ENCODE results near the gene GMPR. TPM values are rescaled to one million over a fixed set of nuclear protein-coding genes. Genes with fewer than 3 reads are reported as not detected.

Gene GMPR
- total RNA-seq, 1 experiment from 2014 or later = 8.9 TPM

- DNase-seq (ENCODE audit: low spot score) = no peak
These were observed 33.0 kb downstream of the GMPR start for GRCh38 chr6:16271428-16271827.

- no peak for DNase-seq (ENCODE audit: low spot score)
These were observed 33.8 kb downstream of the GMPR start for GRCh38 chr6:16272201-16272600.

GRCh38 chr6:16273256-16273655 is 34.9 kb downstream of the GMPR start:
- DNase-seq (ENCODE audit: low spot score) = no peak

GRCh38 chr6:16274483-16274882 is 36.1 kb downstream of the GMPR start:
- DNase-seq (ENCODE audit: low spot score) = no peak

- no peak for DNase-seq (ENCODE audit: low spot score)
These were observed 36.6 kb downstream of the GMPR start for GRCh38 chr6:16274885-16275589.

GRCh38 chr6:16277101-16277981 is 39.0 kb downstream of the GMPR start:
- peak; percentile 93 for DNase-seq (ENCODE audit: low spot score)

GRCh38 chr6:16278048-16278724 is 39.8 kb downstream of the GMPR start:
- DNase-seq (ENCODE audit: low spot score) = no peak

GRCh38 chr6:16278750-16279149 is 40.4 kb downstream of the GMPR start:
- no peak for DNase-seq (ENCODE audit: low spot score)

- no peak for DNase-seq (ENCODE audit: low spot score)
These were observed 40.9 kb downstream of the GMPR start for GRCh38 chr6:16279243-16279642.

- no peak for DNase-seq (ENCODE audit: low spot score)
These were observed 44.0 kb downstream of the GMPR start for GRCh38 chr6:16282370-16282769.

GRCh38 chr6:16284472-16284871 is 46.1 kb downstream of the GMPR start:
- DNase-seq (ENCODE audit: low spot score) = no peak

GRCh38 chr6:16285467-16286150 is 47.2 kb downstream of the GMPR start:
- no peak for DNase-seq (ENCODE audit: low spot score)

- DNase-seq (ENCODE audit: low spot score) = peak; percentile 29
These were observed 47.8 kb downstream of the GMPR start for GRCh38 chr6:16286151-16286522.

GRCh38 chr6:16288163-16288562 is 49.8 kb downstream of the GMPR start:
- DNase-seq (ENCODE audit: low spot score) = no peak

- DNase-seq (ENCODE audit: low spot score) = no peak
These were observed 53.4 kb downstream of the GMPR start for GRCh38 chr6:16291739-16292138.

- DNase-seq (ENCODE audit: low spot score) = no peak
These were observed 54.0 kb downstream of the GMPR start for GRCh38 chr6:16292432-16292831.

GRCh38 chr6:16292942-16293341 is 54.6 kb downstream of the GMPR start:
- DNase-seq (ENCODE audit: low spot score) = no peak

GRCh38 chr6:16294371-16294770 is 56.0 kb downstream of the GMPR start:
- no peak for DNase-seq (ENCODE audit: low spot score)

- DNase-seq (ENCODE audit: low spot score) = no peak
These were observed 56.7 kb downstream of the GMPR start for GRCh38 chr6:16295060-16295459.

- DNase-seq (ENCODE audit: low spot score) = no peak
These were observed 57.1 kb downstream of the GMPR start for GRCh38 chr6:16295471-16295870.

GRCh38 chr6:16296061-16296670 is 57.8 kb downstream of the GMPR start:
- DNase-seq (ENCODE audit: low spot score) = no peak

GRCh38 chr6:16299861-16300260 is 61.5 kb downstream of the GMPR start:
- no peak for DNase-seq (ENCODE audit: low spot score)

All from H4 (cell line).